Esophagus (tissue), 2 donors: Measurements from ENCODE around the gene KRTAP5-3. TPM values are rescaled to one million over a fixed set of nuclear protein-coding genes. Genes with fewer than 3 reads are reported as not detected.
"Not testable (repeated sequence)": the region's sequence is repeated elsewhere in the genome, so short reads cannot be mapped to it uniquely, and the experiment has no call there.

Experiments
- H3K27ac ChIP-seq, 2 donors: one replicate each; pipeline ENCODE4 v1.5.1; 2013; ENCODE audit warnings: low read depth in 2 of 2, mild to moderate bottlenecking in 2 of 2, inconsistent platforms in 1 of 2, low read length in 1 of 2, moderate library complexity in 1 of 2
- H3K27me3 ChIP-seq, 2 donors: one replicate each; pipeline ENCODE4 v1.6.1; 2013; ENCODE audit warnings: low read length in 2 of 2, control low read depth in 1 of 2, mild to moderate bottlenecking in 1 of 2; ENCODE audit not compliant: insufficient read depth in 2 of 2, control insufficient read depth in 1 of 2
- H3K36me3 ChIP-seq, 2 donors: one replicate each; pipeline ENCODE4 v1.6.1; 2013; ENCODE audit warnings: low read length in 1 of 2; ENCODE audit not compliant: control insufficient read depth in 2 of 2, insufficient read depth in 2 of 2
- H3K4me1 ChIP-seq, 2 donors: one replicate each; pipeline ENCODE4 v1.6.1; 2013; ENCODE audit warnings: low read length in 1 of 2; ENCODE audit not compliant: control insufficient read depth in 2 of 2, insufficient read depth in 2 of 2
- H3K4me3 ChIP-seq, 2 donors: one replicate each; pipeline ENCODE4 v1.5.1; 2013; ENCODE audit warnings: low read length in 2 of 2, mild to moderate bottlenecking in 2 of 2, low read depth in 1 of 2, moderate library complexity in 1 of 2
- H3K9me3 ChIP-seq, 2 donors: one replicate each; pipeline ENCODE4 v1.6.1; 2013; ENCODE audit warnings: mild to moderate bottlenecking in 2 of 2, low read depth in 1 of 2, low read length in 1 of 2, moderate library complexity in 1 of 2; ENCODE audit not compliant: control insufficient read depth in 2 of 2, insufficient read depth in 1 of 2
- WGBS, 2 donors: extraction: QIAGEN DNeasy Blood & Tissue Kit; methylation state at CpG; one replicate each; pipeline ENCODE4 v1.1.7; 2013; 5-methylcytosine and 5-hydroxymethylcytosine counted together
- polyA plus RNA-seq, 2 donors: library from polyadenylated mRNA; stranded (reverse); fragments of 200-250 nt; gene quantifications; one replicate each; pipeline ENCODE4 v1.2.3, GENCODE V29; 2013
- donor health status: healthy with polysubstance abuse.
- donor health status: Bipolar disorder and iron deficiency.

Gene KRTAP5-3
- polyA plus RNA-seq, 2 donors = not detected

DNA sequence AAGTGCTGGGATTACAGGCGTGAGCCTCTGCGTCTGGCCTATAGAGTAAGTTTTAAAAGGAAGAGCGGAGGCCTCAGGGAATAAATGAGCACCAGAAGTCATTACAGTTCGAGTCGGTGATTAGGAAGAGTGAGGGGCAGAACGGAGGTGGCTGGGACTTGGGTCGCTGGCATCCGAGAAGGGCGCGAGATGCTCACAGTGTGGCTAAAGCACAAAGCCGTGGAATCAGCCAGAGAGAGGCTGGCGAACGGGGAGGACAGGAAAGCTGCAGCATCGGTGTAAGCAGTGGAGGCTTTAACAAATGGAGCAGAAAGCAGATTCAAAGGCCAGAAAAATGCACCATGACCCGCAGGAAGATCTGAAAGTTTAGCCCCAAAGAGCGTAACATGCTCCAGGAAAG is 16.4 kb upstream of the KRTAP5-3 start:
- Histone ChIP-seq H3K27ac (no peak overlapping the region), H3K27me3 (no peaks in the 10 kb centered on the region), H3K4me1 (peaks cover 0 to 3% of the 10 kb centered on the region in 2 donors), H3K4me3 (no peak overlapping the region), H3K36me3 (no peaks in the 10 kb centered on the region), H3K9me3 (no peaks in the 10 kb centered on the region)
- WGBS, 2 donors = 84 to 85% methylated on average over 16 of the region's 16 CpGs

DNA sequence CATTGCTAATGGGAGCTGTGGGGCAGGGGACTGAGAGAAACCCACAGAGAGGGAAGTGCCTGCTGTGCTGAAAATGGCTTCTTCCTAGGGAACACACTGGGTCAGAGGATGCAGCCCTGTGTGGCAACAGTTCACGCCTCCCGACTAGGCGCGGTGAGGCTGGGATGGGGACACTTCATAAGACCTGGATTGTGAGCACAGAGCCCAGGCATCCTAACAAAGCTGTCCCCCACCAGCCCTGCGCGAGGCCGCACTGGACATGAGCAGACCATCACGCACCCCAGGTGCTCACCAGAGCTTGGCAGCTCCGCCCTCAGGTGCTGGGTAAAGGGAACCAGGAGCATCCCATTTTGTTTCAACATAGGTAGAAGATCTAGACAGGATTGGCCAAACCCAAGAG is 15.5 kb upstream of the KRTAP5-3 start:
- no peaks in the 10 kb centered on the region for H3K27me3 ChIP-seq
- H3K9me3 ChIP-seq = no peaks in the 10 kb centered on the region
- 82 to 84% methylated on average over 9 of the region's 9 CpGs for WGBS, 2 donors

DNA sequence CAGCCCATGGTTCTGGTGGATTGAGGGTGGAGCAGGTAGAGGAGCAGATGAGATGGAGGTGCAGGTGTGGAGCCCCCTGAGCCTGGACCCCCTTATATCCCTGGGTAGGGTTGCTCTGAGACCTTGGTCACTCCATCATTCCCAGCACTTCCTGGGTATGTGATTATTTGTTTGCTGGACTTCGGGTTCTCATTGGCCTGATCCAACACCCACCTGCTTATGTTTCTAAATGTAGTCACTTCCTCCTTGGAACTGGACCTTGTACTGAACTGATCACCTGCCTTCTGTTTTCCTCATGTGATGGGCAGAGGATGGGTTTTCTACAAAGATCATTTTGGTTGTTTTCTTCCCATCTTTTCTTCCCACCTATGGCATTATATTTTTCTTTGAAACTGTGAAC is 13.8 kb upstream of the KRTAP5-3 start, which contains the start of gene KRTAP5-4:
TSS of gene KRTAP5-4 (minus strand) at position 53 of the 400 bp plus-strand sequence. CDS start at position 8, 45 bp downstream.
- WGBS, 2 donors = 42 to 55% methylated on average over 1 of the region's 1 CpG

More for the DNA sequence above, 15.5 kb upstream of the KRTAP5-3 start:
- H3K4me1 ChIP-seq = peaks cover 0 to under 1% of the 10 kb centered on the region in 2 donors
- no peak overlapping the region for H3K27ac ChIP-seq
- H3K4me3 ChIP-seq = no peak overlapping the region
- no peaks in the 10 kb centered on the region for H3K36me3 ChIP-seq

DNA sequence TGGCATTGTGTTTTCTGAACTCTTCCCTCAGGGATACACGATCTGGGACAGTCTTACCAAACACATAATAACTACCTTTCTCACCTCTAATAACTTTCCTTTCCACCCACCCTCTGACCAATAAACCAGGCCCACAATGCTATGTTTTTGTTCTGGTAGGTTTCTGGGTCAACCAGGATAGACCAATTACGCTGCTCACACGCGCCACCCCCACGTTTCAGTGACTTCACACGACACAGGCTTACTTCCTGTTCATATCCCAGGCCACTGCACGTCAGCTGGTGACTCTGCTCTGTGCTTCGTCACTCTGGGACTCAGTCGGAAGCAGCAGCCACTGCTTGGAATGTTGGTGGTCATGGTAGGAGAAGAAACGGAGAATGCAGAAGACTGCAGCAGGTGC is 11.2 kb upstream of the KRTAP5-3 start:
- Histone ChIP-seq H3K27me3 (peaks cover 0 to 3% of the 10 kb centered on the region in 2 donors), H3K27ac (no peak overlapping the region), H3K9me3 (no peaks in the 10 kb centered on the region), H3K36me3 (no peaks in the 10 kb centered on the region), H3K4me3 (no peak overlapping the region), H3K4me1 (no peaks in the 10 kb centered on the region)
- WGBS, 2 donors = 49 to 51% methylated on average over 10 of the region's 10 CpGs

More for the DNA sequence above, 13.8 kb upstream of the KRTAP5-3 start, which contains the start of gene KRTAP5-4:
- no peaks in the 10 kb centered on the region for H3K36me3 ChIP-seq
- H3K9me3 ChIP-seq = no peaks in the 10 kb centered on the region
- H3K27ac ChIP-seq = no peak within 1 kb of the TSS
- no peaks in the 10 kb centered on the region for H3K4me1 ChIP-seq
- no peak within 1 kb of the TSS for H3K4me3 ChIP-seq
- no peaks in the 10 kb centered on the region for H3K27me3 ChIP-seq

DNA sequence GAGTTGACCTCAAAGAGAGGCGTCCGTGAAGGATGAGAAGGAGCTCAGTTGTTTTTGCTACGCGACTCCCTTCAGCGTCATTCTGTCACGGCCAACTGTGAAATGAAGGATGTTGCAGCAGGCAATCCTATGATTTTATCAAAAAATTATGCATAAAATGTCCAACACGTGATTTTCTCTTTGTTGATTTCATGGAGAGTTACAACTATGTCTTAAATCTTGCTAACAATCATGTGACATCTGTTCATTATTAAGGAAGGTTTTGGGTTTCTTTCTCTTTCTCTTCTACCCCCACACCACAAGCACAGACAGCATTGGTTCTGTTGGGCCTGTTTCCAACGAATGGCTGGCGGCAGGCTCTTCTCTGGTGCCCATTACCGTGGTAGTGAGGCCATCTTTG is 10.0 kb upstream of the KRTAP5-3 start:
- no peaks in the 10 kb centered on the region for H3K9me3 ChIP-seq
- H3K27me3 ChIP-seq = peaks cover 0 to 3% of the 10 kb centered on the region in 2 donors
- H3K36me3 ChIP-seq = no peaks in the 10 kb centered on the region
- H3K4me1 ChIP-seq = no peaks in the 10 kb centered on the region
- WGBS, 2 donors = 79 to 83% methylated on average over 10 of the region's 10 CpGs
- no peak overlapping the region for H3K27ac ChIP-seq
- no peak overlapping the region for H3K4me3 ChIP-seq

DNA sequence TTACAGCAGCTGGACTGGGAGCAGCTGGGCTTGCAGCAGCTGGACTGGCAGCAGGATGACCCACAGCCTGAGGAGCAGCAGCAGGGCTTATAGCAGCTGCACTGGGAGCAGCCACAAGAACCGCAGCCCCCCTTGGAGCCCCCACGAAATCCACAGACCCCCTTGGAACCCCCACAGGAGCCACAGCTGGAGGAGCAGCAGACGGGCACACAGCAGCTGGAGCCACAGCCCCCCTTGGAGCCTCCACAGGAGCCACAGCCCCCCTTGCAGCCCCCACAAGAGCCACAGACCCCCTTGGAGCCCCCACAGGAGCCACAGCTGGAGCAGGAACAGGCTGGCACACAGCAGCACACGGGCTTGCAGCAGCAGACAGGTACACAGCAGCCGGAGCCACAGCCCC is 362 bp downstream of the KRTAP5-3 start:
- H3K4me1 ChIP-seq, H3K4me3 ChIP-seq, H3K36me3 ChIP-seq, H3K9me3 ChIP-seq, H3K27ac ChIP-seq, H3K27me3 ChIP-seq: not testable (repeated sequence)
- 37 to 42% methylated on average over 5 of the region's 5 CpGs for WGBS, 2 donors

DNA sequence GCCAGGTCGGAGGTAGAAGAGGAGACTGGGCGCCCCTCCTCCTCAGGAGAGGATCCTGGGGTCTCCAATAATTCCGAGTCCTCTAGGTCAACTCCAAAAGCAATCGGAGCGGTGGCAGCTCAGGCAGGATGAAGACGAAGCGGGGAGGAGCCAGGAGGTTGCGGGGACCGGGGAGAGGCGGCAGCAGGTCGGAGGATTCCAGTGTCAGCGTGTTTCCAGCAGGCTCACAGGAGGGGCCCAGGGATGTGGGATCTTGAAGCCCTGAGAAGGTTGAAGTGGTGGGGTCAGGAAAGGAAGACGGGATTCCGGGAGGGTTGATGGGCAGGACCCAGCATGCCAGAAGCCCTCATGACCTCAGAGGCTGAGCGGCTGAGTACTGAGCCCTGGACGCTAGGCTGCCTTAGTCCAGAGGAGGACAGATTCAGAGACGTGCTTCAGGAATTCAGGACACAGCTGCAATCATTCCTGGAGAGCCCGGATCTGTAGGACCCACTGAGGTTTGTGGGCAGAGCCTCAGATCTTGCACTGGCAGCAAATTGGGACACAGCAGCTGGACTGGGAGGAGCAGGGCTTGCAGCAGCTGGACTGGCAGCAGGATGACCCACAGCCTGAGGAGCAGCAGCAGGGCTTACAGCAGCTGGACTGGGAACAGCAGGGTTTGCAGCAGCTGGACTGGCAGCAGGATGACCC is 962 bp downstream of the KRTAP5-3 start:
- not testable (repeated sequence) for H3K4me3 ChIP-seq, H3K36me3 ChIP-seq, H3K4me1 ChIP-seq, H3K27me3 ChIP-seq, H3K9me3 ChIP-seq, H3K27ac ChIP-seq
- WGBS, 2 donors = 31 to 42% methylated on average over 18 of the region's 18 CpGs

DNA sequence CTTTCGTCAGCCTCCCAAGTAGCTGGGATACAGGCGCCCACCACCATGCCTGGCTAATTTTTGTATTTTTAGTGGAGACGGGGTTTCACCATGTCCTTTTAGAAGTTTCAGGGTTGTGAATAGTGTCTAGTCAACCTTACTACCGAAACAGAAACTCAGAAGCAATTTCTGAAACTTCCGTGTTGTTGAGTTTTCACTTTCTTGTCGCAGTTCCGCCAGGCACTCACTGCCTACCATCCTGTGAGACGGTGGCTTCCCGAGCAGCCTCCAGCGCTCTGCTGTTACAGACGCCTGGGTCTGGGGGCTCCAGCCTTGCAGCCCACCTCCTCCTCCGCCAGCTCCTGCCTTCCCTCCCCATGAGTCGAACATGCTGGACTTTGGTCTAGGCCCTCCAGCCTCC is 2.3 kb downstream of the KRTAP5-3 start:
- not testable (repeated sequence) for H3K4me3 ChIP-seq, H3K36me3 ChIP-seq, H3K27ac ChIP-seq, H3K4me1 ChIP-seq, H3K9me3 ChIP-seq, H3K27me3 ChIP-seq
- 77 to 81% methylated on average over 13 of the region's 13 CpGs for WGBS, 2 donors

DNA sequence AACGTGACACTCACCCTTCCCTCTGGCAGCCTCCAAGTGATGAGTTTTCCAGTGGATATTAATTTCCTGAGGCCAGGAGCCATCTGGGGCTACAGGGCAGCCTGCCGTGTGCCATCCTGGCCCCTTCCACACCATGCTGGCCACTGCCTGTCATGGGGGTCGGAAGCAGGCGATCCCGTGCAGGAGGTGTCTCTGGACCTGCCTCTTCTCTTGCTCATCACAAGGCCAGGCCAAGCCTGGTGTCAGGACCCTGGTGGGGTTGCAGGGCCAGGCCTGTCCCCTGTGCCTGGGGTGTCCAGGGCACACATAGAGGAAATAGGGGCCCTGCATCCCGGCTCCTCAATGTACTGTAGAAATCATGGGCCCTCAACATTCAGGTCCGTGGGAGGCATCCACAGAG is 3.6 kb downstream of the KRTAP5-3 start:
- Histone ChIP-seq H3K27ac (no peak overlapping the region), H3K9me3 (no peaks in the 10 kb centered on the region), H3K4me3 (no peak overlapping the region), H3K27me3 (no peaks in the 10 kb centered on the region), H3K4me1 (peaks cover 0 to 2% of the 10 kb centered on the region in 2 donors), H3K36me3 (no peaks in the 10 kb centered on the region)
- WGBS, 2 donors = 87 to 89% methylated on average over 7 of the region's 7 CpGs

DNA sequence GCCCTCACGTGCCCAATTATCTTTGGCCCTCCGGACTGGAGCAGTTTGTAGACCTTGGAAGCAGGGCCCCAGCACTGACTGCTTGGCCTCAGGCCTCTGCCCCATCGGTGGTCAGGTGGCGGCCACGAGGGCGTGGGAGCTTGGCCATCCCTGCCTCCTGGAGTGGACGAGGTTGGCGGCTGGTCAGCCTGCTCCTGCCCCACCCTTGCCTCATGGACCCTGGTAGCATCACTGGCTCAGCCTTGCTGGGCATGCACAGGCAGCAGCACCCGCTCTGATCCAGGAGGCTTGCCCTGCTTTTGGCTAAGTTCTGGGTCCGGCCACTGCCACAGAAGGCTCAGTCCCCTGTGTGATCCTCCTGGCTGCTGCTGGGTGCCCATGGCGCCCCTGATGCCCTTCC is 4.1 kb downstream of the KRTAP5-3 start:
- Histone ChIP-seq H3K27ac (no peak overlapping the region), H3K27me3 (no peaks in the 10 kb centered on the region), H3K4me3 (no peak overlapping the region), H3K9me3 (no peaks in the 10 kb centered on the region), H3K4me1 (peaks cover 0 to 2% of the 10 kb centered on the region in 2 donors), H3K36me3 (no peaks in the 10 kb centered on the region)
- 89 to 91% methylated on average over 11 of the region's 11 CpGs for WGBS, 2 donors
